Pancreas (tissue), 10 donors: ENCODE data around the gene EMC8. TPM values are rescaled to one million over a fixed set of nuclear protein-coding genes. Genes with fewer than 3 reads are reported as not detected.
A peak's percentile ranks its signal among the peaks of the same experiment; 100 is the strongest.

ENCODE experiments used
- ATAC-seq, 4 donors: fragments of 200-7000 bp; cut with Tn5 transposase; one replicate each; pipeline versions ENCODE4 v1.8.0 to v1.9.1; 2020; ENCODE audit warnings: mild to moderate bottlenecking in 4 of 4, moderate library complexity in 4 of 4
- DNase-seq, 6 donors: peaks; one replicate each; pipeline ENCODE4 v3.0.0-alpha.2; 2020
- FAIRE-seq: peaks from 2 replicates; lab custom pipeline; 2012; peaks lifted over from hg19 to GRCh38; lab: Jason Lieb, UNC
- H3K27ac ChIP-seq, 4 donors: fragments of 200-600 bp; sonication (generic); 1 replicate in 3 of 4; 2 replicates in 1 of 4; pipeline versions ENCODE4 v1.5.0 to v1.8.0; 2020
- H3K27me3 ChIP-seq, 4 donors: fragments of 200-600 bp; one replicate each; pipeline ENCODE4 v1.8.0; 2021
- H3K36me3 ChIP-seq, 3 donors: fragments of 200-600 bp; sonication (generic) in 1 of 3; one replicate each; pipeline versions ENCODE4 v1.5.0 to v1.8.0; 2020 to 2021
- H3K4me1 ChIP-seq, 3 donors: fragments of 200-600 bp; one replicate each; pipeline ENCODE4 v1.8.0; 2021
- H3K4me3 ChIP-seq, 4 donors: fragments of 200-600 bp; sonication (generic) in 2 of 4; one replicate each; pipeline versions ENCODE4 v1.5.0 to v1.8.0; 2020 to 2021
- H3K9me3 ChIP-seq, 4 donors: fragments of 200-600 bp; one replicate each; pipeline ENCODE4 v1.8.0; 2021
- WGBS, 2 donors: extraction: QIAGEN DNeasy Blood & Tissue Kit; methylation state at CpG; one replicate each; pipeline ENCODE4 v1.1.7; 2013; 5-methylcytosine and 5-hydroxymethylcytosine counted together
- intact Hi-C, 3 donors: fragments of 100-400 bp; cut with DNase I; formaldehyde crosslinking; loops; one replicate each; pipeline versions ENCODE4 v1.11.1 to v1.14.2; 2022
- polyA plus RNA-seq, 2 donors: library from polyadenylated mRNA; stranded (reverse); fragments of 200-250 nt; gene quantifications; one replicate each; pipeline ENCODE4 v1.2.3, GENCODE V29; 2013
- total RNA-seq, 6 donors: library from RNA; stranded (reverse); fragmentation: NEBNext Ultra II Directional in 4 of 6; extraction: Animal tissue kit (Norgen Biotek cat#: 25700) in 4 of 6; gene quantifications; one replicate each; pipeline versions ENCODE4 v1.2.1 to v1.2.4, GENCODE V29; 2021 to 2023
- TF ChIP-seq, protein P1 (sequence below), 4 donors: fragments of 200-600 bp; sonication (generic) in 3 of 4; IDR thresholded peaks; one replicate each; pipeline versions ENCODE4 v1.5.0 to v1.8.0; 2021; ENCODE audit warnings: antibody characterized with exemption in 4 of 4
- donor health status: healthy with polysubstance abuse.
- donor health status: DM: no; HTN: no; CAD: no; lungs with moderate emphysema.
- donor health status: DM: no; HTN: no; CAD: no.
- donor health status: control.
- donor health status: control.
- donor health status: Bipolar disorder and iron deficiency.
- donor health status: DM: yes; HTN: yes; CAD: no.
- donor health status: DM: no; HTN: no; CAD: no.
- donor health status: DM: no; HTN: no; CAD: no.
- donor health status: DM: yes; HTN: yes; CAD: no.

Gene EMC8
- total RNA-seq (10 to 100 TPM in 3 of 6 donors, 1 to 10 TPM in 3; 6.8 to 13.6 (median 9.7) TPM), polyA plus RNA-seq (10 to 100 TPM in 1 of 2 donors, 1 to 10 TPM in 1; 9.5 to 14.2 TPM)

DNA sequence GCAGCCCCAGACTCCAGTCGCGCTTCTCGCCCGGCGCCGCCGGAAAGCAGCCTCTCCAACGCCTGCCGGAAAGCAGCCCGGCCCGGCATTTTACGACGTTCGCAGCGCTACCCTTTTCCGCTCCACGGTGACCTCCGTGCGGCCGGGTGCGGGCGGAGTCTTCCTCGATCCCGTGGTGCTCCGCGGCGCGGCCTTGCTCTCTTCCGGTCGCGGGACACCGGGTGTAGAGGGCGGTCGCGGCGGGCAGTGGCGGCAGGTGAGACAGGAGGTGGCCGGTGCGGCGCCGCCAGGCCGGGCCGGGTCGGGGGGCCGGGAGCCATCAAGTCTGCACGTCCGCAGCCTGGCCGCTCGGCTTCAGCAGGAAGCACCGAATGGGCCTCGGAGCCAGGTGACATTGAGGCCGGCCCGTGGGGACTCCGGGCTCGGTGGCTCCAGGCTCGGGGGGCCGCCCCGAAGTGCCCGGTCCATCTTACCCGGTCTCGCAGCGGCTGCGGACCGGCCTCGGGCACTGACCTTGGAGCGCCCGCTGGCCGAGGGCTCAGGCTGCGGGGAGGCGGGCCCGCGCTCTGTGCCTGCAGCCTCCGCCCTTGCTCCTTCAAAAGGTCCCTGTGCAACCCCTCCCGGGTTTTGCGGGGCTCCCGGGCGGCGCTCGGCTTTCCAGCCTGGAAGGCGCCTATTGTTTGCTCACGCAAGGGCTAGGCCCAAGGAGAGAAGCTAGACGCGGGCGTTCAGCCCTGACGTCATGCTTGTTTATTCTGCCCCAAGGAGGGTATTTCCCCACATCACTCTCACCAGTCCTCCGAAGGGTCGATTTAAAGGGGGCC, at the start of gene EMC8, which contains the start of gene COX4I1:
Gene EMC8, minus strand, starts transcription at position 48 of the 824 bp plus-strand sequence. CDS start 249 bp downstream, outside the sequence.
Gene COX4I1, plus strand, starts transcription at position 199 of the 824 bp plus-strand sequence. CDS start 1,511 bp downstream, outside the sequence.
- FAIRE-seq, result no peak
- peaks cover 0 to 29% (median 6%) of the 10 kb centered on the region in 3 donors for H3K36me3 ChIP-seq

GRCh38 chr16:85848986-85849385, 49.6 kb upstream of the EMC8 start:
- FAIRE-seq, result no peak

More for the DNA sequence above, at the start of gene EMC8, which contains the start of gene COX4I1:
- WGBS, 2 donors, result 0 to 1% methylated on average over 66 to 87 of the region's 87 CpGs
- TF ChIP-seq, protein P1, sequence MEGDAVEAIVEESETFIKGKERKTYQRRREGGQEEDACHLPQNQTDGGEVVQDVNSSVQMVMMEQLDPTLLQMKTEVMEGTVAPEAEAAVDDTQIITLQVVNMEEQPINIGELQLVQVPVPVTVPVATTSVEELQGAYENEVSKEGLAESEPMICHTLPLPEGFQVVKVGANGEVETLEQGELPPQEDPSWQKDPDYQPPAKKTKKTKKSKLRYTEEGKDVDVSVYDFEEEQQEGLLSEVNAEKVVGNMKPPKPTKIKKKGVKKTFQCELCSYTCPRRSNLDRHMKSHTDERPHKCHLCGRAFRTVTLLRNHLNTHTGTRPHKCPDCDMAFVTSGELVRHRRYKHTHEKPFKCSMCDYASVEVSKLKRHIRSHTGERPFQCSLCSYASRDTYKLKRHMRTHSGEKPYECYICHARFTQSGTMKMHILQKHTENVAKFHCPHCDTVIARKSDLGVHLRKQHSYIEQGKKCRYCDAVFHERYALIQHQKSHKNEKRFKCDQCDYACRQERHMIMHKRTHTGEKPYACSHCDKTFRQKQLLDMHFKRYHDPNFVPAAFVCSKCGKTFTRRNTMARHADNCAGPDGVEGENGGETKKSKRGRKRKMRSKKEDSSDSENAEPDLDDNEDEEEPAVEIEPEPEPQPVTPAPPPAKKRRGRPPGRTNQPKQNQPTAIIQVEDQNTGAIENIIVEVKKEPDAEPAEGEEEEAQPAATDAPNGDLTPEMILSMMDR (IDR thresholded peaks at IDR 0.05), result no peak
- H3K27me3 ChIP-seq, result no peaks in the 10 kb centered on the region
- DNase-seq (peak; percentile 94 to 99 (median 96)), ATAC-seq (peak; percentile 96 to 98 (median 97))
- H3K4me1 ChIP-seq, result peaks cover 8 to 21% (median 18%) of the 10 kb centered on the region in 3 donors
- H3K9me3 ChIP-seq, result no peaks in the 10 kb centered on the region
- H3K27ac ChIP-seq, result peak within 1 kb of the TSS; percentile 72 to 86 (median 78)
- intact Hi-C loops, result no loop called here
- peak within 1 kb of the TSS; percentile 79 to 99 (median 88) for H3K4me3 ChIP-seq

GRCh38 chr16:85847681-85848601, 48.6 kb upstream of the EMC8 start:
- ATAC-seq (no peak), FAIRE-seq (no peak), DNase-seq (no peak)
- no peaks in the 10 kb centered on the region for H3K4me1 ChIP-seq
- H3K27ac ChIP-seq, result no peak overlapping the region
- H3K36me3 ChIP-seq, result no peaks in the 10 kb centered on the region
- 44 to 47% methylated on average over 39 of the region's 39 CpGs for WGBS, 2 donors
- TF ChIP-seq, protein P1 (IDR thresholded peaks at IDR 0.05), result no peak
- peaks cover 0 to 13% (median 0%) of the 10 kb centered on the region in 4 donors for H3K27me3 ChIP-seq
- intact Hi-C loops, result no loop called here
- no peak overlapping the region for H3K4me3 ChIP-seq
- no peaks in the 10 kb centered on the region for H3K9me3 ChIP-seq

More at GRCh38 chr16:85848986-85849385, 49.6 kb upstream of the EMC8 start:
- H3K27me3 ChIP-seq, result peaks cover 0 to 13% (median 0%) of the 10 kb centered on the region in 4 donors
- no peak for ATAC-seq
- no peak overlapping the region for H3K4me3 ChIP-seq
- 42 to 44% methylated on average over 9 of the region's 9 CpGs for WGBS, 2 donors
- intact Hi-C loops, result no loop called here
- TF ChIP-seq, protein P1 (IDR thresholded peaks at IDR 0.05), result no peak
- no peaks in the 10 kb centered on the region for H3K4me1 ChIP-seq
- H3K9me3 ChIP-seq, result no peaks in the 10 kb centered on the region
- no peak overlapping the region for H3K27ac ChIP-seq
- no peak for DNase-seq
- no peaks in the 10 kb centered on the region for H3K36me3 ChIP-seq

DNA sequence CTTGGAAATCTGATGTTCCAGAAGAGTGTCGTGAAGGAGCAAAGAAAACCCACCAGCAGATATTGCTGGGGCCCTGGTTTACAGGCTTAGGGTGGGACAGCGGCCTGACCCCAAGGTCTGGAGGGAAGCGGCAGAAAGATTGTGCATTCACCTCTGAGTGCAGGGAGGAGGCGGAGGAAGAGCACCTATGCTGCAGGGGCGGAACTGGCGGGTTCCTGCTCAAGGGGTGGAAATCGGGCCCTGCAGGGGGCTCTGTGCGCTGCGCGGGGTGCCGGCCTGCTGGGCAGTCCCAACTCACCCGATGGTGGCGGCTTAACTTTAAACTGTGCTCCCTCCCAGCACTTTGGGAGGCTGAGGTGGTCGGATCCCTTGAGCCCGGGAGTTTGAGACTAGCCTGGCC, 47.7 kb upstream of the EMC8 start:
- 72 to 78% methylated on average over 15 of the region's 15 CpGs for WGBS, 2 donors

More for the DNA sequence above, 47.7 kb upstream of the EMC8 start:
- FAIRE-seq, result no peak
- no peak overlapping the region for H3K27ac ChIP-seq
- H3K4me1 ChIP-seq, result no peaks in the 10 kb centered on the region
- TF ChIP-seq, protein P1 (IDR thresholded peaks at IDR 0.05), result no peak
- H3K36me3 ChIP-seq, result no peaks in the 10 kb centered on the region
- no peak for ATAC-seq
- no peaks in the 10 kb centered on the region for H3K9me3 ChIP-seq
- intact Hi-C loops, result no loop called here
- H3K27me3 ChIP-seq, result peaks cover 0 to 13% (median 0%) of the 10 kb centered on the region in 4 donors
- DNase-seq, result no peak
- H3K4me3 ChIP-seq, result no peak overlapping the region
